Right atrium auricular region (tissue), 2 donors: ENCODE measurements around the gene POLE2. TPM values are rescaled to one million over a fixed set of nuclear protein-coding genes. Genes with fewer than 3 reads are reported as not detected.

Source experiments
- DNase-seq: peaks from one replicate; pipeline ENCODE4 v3.0.0-alpha.2; 2019; ENCODE audit warnings: low spot score
- H3K27ac ChIP-seq, 2 donors: fragments of 200-600 bp; sonication (generic); 1 replicate in 1 of 2; 2 replicates in 1 of 2; pipeline ENCODE4 v1.5.1; 2016 to 2019
- H3K27me3 ChIP-seq, 2 donors: fragments of 200-600 bp; sonication (generic); one replicate each; pipeline versions ENCODE4 v1.5.1 to v1.6.0; 2017 to 2019
- H3K36me3 ChIP-seq: fragments of 200-600 bp; sonication (generic); one replicate; pipeline ENCODE4 v1.5.1; 2016
- H3K4me1 ChIP-seq, 2 donors: fragments of 200-600 bp; sonication (generic); one replicate each; pipeline versions ENCODE4 v1.5.1 to v1.6.0; 2017 to 2019
- H3K4me3 ChIP-seq, 2 donors: fragments of 200-600 bp; sonication (generic); 1 replicate in 1 of 2; 2 replicates in 1 of 2; pipeline ENCODE4 v1.5.1; 2017 to 2019; ENCODE audit warnings: mild to moderate bottlenecking in 1 of 2, moderate library complexity in 1 of 2
- H3K9me3 ChIP-seq, 2 donors: fragments of 200-600 bp; sonication (generic); one replicate each; pipeline ENCODE4 v1.5.1; 2019
- CTCF ChIP-seq, 2 donors: fragments of 200-600 bp; sonication (generic); IDR thresholded peaks; one replicate each; pipeline ENCODE4 v1.5.1; 2019; ENCODE audit warnings: antibody characterized with exemption in 2 of 2
- total RNA-seq, 2 donors: library from RNA; depleted of rRNA; stranded (reverse); fragments of >200 nt; gene quantifications; one replicate each; pipeline ENCODE4 v1.1.0, GENCODE V29; 2016

POLE2 gene
- total RNA-seq, 2 donors from 2014 or later: 2.3 TPM; not detected in 1

GRCh38 chr14:49615776-49616175, 72.2 kb downstream of the POLE2 start:
- Histone ChIP-seq H3K9me3 (no peaks in the 10 kb centered on the region), H3K27me3 (no peaks in the 10 kb centered on the region), H3K4me1 (peaks cover 0 to 12% of the 10 kb centered on the region in 2 donors), H3K4me3 (no peak overlapping the region), H3K27ac (no peak overlapping the region), H3K36me3 (peaks cover 16% of the 10 kb centered on the region)
- no peak for DNase-seq
- no peak for TF ChIP-seq CTCF (IDR thresholded peaks at IDR 0.05)

- Histone ChIP-seq H3K4me3 (no peak overlapping the region), H3K4me1 (peaks cover 0 to 6% of the 10 kb centered on the region in 2 donors), H3K9me3 (no peaks in the 10 kb centered on the region), H3K27ac (no peak overlapping the region), H3K27me3 (no peaks in the 10 kb centered on the region), H3K36me3 (peaks cover 16% of the 10 kb centered on the region)
- DNase-seq: no peak
- TF ChIP-seq CTCF (IDR thresholded peaks at IDR 0.05): no peak
These were observed 73.8 kb downstream of the POLE2 start for GRCh38 chr14:49614196-49614595.

GRCh38 chr14:49612671-49613070, 75.3 kb downstream of the POLE2 start:
- H3K27ac ChIP-seq: no peak overlapping the region
- H3K36me3 ChIP-seq: peaks cover 3% of the 10 kb centered on the region
- no peaks in the 10 kb centered on the region for H3K9me3 ChIP-seq
- no peak for DNase-seq
- H3K4me3 ChIP-seq: no peak overlapping the region
- no peaks in the 10 kb centered on the region for H3K27me3 ChIP-seq
- H3K4me1 ChIP-seq: no peaks in the 10 kb centered on the region
- TF ChIP-seq CTCF (IDR thresholded peaks at IDR 0.05): no peak

GRCh38 chr14:49612251-49612650, 75.8 kb downstream of the POLE2 start:
- no peak for DNase-seq
- Histone ChIP-seq H3K4me1 (no peaks in the 10 kb centered on the region), H3K9me3 (no peaks in the 10 kb centered on the region), H3K27me3 (no peaks in the 10 kb centered on the region), H3K36me3 (no peaks in the 10 kb centered on the region), H3K4me3 (no peak overlapping the region), H3K27ac (no peak overlapping the region)
- no peak for TF ChIP-seq CTCF (IDR thresholded peaks at IDR 0.05)

GRCh38 chr14:49607583-49607982, 80.4 kb downstream of the POLE2 start:
- H3K27me3 ChIP-seq: no peaks in the 10 kb centered on the region
- H3K9me3 ChIP-seq: no peaks in the 10 kb centered on the region
- H3K36me3 ChIP-seq: no peaks in the 10 kb centered on the region
- no peak for TF ChIP-seq CTCF (IDR thresholded peaks at IDR 0.05)
- no peak for DNase-seq
- H3K4me1 ChIP-seq: no peaks in the 10 kb centered on the region
- no peak overlapping the region for H3K4me3 ChIP-seq
- no peak overlapping the region for H3K27ac ChIP-seq
